ENCODE measurements around the gene TEX9.

DNA sequence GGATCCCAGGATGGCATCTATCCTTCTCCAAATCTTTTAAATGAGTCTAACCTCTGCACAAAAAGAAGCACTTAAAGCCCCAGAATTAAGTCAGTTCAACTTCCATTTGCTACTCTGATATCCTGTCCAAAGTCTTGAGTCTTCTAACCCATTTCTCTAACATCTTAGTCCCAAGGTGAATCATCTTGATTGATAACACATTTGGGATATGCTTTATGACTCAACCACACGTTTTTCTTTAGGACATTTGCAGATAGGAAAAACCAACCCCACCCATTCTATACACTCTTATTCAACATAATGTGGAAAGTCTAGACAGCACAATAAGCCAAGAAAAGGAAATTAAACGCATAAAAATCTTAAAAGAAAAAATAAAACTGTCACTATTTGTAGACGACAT is 18.8 kb upstream of the TEX9 start:
- TF ChIP-seq ZNF274 (IDR thresholded peaks at IDR 0.05; ENCODE audit: low read depth, low read length) = no peak
- no peak for TF ChIP-seq YY1 (IDR thresholded peaks at IDR 0.05; ENCODE audit: insufficient read depth, insufficient read length)

All from NT2/D1 (cell line).